Stimulated activated CD4-positive, alpha-beta T cell treated with anti-CD3 and anti-CD28 coated beads, Interleukin-12 subunit alpha, Interleukin-12 subunit beta, amount 100 ng/mL, for 4 hours (primary cell): ENCODE data around the gene SLC9A7.
"Not testable (repeated sequence)": the region's sequence is repeated elsewhere in the genome, so short reads cannot be mapped to it uniquely, and the experiment has no call there.

Source experiments
- DNase-seq: peaks from one replicate; pipeline ENCODE4 v3.0.0-alpha.2; 2020

Gene SLC9A7

DNA sequence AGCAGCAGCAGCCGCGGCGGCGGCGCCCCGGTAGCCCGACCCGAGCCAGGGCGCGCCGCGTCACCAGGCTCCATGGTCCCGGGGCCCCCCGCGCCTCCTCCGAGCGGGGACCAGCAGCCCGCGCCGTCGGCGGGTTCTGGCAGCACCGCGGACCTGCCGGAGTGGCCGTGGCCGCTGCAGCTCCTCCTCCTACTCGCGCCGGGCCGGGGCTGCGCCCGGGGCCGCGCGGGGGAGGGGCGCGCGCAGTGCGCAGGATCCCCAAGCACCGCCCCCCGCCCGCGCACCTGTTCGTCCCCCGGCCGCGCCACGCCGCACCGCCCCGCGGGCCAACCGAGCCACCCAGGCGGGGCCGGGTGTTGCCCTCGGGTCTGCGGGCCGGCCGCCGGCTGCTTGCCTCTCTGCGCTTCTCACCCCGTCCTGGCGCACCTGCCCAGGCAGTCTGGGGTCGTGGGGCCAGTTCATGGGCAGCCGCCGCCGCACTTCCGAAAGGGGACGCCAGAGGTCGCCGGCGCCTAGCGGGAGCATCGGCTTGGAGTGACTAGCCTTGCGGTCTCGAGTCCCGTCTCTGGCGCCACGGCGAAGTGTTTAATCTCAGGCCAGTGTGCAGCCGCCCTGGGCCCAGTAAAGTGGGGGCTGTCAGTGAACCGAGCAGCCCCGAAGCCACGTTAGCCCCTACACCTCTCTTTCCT lies at the start of gene SLC9A7:
Gene SLC9A7 (minus strand): TSS at position 163 of the 689 bp plus-strand sequence. CDS start 89 bp downstream, at position 74.
- DNase-seq, result peak; percentile 75

DNA sequence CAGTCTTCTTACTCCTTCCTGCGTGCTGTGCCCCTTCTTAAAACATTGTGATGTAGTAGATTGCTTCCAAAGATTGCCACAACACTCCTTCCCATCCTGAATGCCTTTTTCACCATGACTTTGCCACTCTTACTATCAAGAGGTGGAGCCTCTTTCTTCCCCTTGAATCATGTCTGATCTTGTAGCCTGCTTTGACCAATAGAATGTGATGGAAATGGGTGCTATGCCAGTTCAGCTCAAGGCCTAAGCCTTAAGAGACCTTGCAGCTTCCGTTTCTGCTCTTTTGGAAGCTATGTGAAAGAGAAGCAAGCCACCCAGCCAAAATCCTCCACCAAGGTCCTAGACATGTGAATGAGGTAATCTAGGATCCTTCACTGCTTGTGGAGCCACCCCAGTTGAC lies 46.4 kb upstream of the SLC9A7 start:
- DNase-seq, result no peak

DNA sequence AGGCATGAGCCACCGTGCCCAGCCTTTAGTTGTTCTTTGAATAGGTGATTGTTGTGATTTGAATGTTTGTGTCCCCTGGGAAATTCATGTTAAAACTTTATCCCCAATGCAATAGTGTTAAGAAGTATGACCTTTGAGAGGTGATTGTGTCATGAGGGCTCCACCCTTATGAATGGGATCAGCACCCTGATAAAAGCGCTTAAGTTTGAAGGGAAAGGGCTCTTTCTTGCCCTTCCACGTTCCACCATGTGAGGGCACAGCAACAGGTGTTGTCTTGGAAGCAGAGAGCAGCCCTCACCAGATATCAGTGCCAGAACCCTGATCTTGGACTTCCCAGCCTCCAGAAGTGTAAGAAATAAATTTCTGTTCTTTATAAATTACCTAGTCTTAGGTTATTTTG lies 44.2 kb upstream of the SLC9A7 start:
- no peak for DNase-seq

DNA sequence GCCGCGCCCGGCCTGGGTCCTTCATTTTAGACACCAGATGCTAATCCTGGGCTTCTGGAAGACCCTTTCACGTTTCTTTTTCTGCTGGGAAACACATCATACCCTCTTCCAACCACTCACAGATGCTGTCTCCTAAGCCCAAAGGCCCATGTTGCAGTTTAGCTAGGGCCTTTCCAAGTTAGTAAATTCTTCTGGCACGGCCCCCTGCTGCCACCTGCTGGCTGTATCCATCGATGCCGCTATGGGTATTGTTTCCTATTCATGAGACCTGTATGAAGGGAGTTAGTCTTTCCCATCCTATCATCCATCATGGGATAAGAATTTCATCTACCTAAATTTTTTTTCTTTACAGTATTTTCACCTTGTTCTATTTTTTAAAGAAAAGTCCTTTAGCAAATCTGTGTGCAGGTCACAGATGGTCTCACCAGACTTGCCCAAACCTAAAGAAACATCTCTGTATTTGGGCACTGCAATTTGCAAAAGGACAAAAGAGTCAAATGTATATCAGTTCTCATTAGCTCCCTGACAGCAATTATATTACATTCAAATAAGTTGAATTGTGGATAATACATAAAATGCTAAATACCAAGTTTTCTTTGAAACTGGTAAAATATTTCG lies 37.8 kb upstream of the SLC9A7 start:
- peak; percentile 69 for DNase-seq

DNA sequence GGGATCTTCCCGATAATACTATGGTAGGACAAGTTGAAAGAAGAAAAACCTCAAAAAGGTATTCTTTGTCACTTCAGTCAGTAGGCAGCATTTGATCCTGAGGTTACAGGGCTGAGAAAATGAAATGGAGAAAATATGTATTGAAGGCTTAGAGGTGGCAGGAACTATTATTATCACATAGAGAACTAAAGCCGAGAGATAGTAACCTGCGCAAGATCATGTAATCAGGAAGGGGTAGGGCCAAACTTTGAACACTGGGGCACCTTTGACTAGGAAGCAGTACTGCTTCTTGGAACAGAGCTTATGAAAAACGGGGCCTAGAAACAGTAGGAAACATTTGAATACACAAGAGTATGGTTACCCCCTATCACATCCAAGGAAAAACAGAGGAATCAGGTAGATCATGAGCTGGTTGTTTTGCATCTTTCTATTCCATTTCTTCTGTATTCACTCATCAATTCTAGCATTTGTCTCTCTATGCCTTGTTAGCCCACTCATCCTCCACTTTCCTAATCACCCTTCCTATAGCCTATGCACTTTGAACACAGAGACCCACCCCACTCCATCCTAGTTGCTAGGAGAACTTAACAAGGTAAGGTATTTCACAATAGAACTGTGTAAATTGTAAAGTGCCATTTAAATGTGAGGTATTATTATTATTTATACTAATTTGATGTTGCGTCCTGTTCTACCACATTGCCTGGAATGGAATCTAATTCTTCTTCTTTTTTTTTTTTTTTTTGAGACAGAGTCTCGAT lies 34.6 kb upstream of the SLC9A7 start:
- no peak for DNase-seq

DNA sequence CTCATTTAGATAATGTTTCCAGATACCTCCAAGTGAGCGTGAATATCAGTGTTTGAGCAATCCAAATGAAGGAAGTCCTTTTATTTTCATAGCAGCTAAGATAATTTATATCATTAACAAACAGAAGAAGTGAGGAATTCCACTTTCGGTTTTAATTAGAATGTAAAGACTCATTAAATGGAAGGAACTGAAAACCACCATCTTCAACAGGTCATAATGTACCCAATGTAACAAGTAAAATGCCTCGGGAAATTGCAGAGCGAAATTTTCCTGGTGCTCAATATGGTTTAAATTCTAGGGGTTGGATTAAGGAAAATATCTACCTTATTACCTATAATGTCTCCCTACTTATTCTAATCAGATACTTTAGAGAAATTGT lies 33.9 kb upstream of the SLC9A7 start:
- DNase-seq, result no peak

DNA sequence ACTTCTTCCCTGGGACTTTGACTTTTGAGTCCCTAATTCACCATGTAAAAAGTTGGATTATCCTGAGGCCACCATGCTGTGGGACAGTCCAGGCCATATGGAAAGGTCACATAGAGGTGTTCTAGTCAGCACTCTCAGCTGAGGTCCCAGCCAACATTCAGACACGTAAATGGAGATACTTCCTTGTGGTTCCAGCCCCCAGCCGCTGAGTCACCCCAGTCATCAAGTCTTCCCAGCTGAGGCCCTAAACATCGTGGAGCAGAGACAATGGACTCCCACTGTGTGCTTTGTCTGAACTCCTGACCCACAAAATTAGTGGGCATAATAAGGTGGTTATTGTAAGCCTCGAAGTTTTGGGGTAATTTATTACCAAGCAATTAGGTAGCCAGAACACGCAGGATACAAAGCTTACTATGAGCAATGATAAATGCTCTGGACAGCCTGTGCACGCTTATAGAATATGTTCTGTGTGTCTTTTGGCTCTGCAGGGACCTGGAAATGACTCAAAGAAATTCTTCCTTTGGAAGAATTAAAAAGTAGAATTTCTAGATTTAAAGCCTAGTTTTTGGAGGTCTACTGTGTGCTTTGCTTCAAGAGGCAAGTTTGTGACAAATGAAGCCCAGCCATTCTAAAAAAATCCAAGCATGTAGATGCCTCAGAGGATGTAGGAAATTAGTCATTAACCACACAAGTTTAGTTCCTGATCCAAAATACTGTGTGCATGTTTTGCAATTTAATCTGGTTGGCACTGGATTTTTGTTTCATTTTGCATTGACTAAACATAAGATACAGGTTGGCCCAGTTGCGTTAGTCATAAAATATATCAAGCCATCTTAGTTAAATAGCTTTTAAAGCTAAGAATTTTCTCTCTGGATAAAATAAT lies 33.2 kb upstream of the SLC9A7 start:
- no peak for DNase-seq

DNA sequence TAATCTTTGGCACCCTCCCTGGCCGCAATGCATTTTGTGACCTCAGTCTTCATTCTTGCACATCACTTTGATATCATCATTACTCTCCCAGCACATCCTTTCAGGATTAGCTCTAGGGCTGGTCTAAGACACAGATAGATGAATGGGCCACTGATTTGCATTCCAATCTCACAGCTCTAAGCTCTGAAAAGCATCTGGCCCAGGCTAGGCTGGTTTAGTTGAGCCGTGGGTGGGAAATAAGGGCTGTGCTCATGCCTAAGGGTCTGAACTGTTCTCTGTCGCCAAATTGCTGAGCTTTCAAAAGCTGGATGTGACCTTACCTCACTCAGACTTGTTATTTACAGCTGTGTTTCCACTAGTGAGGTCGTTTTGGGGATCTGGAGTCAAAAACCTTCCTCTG lies 30.0 kb upstream of the SLC9A7 start:
- DNase-seq, result no peak

DNA sequence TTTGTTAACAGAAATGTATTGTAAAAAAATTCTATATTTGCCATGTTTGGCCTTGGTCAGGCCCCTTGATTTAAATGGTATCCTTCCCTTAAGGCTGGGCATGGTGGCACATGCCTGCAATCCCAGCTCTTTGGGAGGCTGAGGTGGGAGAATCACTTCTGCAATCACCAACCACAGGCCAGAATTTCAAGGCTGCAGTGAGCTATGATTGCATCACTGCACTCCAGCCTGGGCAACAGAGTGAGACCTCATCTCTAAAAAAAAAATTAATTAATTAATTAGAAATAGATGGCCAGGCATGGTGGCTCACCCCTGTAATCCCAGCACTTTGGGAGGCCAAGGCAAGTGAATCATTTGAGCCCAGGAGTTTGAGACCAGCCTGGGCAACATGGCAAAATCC lies 25.5 kb upstream of the SLC9A7 start:
- DNase-seq, result not testable (repeated sequence)

DNA sequence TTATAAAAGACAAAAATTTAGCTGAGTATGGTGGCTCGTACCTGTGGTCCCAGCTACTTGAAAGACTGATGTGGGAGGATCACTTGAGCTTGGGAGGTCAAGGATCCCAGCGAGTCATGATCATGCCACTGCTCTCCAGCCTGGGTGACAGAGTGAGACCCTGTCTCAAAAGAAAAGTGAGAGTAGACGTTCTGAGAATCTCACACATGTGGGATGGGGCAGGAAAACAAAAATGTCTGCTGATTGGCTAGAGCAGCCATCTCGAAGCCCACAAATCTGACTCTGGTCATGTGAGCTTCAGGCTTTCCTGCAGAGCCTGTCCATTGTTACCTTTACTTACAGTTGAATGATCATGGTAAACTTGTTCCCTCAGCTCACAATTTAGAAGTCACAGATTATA lies 23.1 kb upstream of the SLC9A7 start:
- no peak for DNase-seq

DNA sequence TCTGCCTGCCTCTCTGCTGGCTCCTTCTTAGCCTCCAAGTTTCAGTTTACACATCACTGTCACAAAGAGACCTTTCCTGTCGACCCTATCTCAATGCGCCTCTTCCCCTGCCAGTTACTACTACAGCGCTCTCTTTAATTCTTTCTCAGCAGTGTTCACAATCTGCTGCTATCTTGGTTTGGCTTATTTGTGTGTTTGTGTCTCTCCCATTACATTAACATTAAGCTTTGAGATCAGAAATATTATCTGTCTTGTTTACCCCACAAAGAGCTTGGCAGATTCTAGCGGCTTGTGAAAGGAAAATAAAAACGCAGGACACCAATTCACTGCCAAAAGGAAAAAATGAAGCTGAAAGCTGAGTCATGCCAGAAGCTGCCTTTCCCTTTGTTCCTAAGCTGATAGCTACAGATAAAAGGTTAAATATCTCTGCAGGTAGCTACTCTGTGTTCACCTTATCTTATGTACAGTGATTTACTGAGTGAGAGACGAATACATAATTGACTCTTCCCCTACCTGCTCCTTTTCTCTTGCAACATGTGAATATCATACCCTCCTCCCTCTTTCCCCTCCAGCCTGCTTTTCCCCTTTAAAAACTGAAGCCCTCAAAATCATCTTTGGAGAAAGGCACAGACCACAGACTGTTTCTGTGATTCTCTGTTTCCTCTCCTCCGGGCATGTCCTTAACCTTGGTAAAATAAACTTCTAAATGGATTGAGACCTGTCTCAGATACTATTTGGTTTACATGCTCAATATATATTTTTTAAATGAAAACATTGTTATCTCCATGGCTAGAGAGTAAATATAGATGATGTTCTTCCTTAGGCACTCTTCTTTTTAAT lies 19.3 kb upstream of the SLC9A7 start:
- DNase-seq, result no peak

DNA sequence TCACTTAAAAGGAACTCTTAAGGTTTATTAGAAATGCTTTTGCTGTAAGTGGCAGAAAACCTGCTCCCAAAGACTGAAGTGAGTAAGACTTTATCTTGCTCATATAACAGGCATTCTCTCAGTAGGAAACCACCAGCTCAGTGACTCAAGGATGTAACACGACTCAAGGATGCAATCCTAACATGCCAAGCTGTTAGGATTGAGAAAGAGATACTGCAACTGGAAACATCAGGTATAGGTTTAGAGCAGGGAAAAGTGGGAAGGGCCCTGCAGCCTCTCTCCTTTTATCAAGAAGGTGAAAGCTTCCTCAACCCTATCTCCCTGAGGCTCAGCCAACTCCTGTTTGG lies 11.9 kb upstream of the SLC9A7 start:
- no peak for DNase-seq

DNA sequence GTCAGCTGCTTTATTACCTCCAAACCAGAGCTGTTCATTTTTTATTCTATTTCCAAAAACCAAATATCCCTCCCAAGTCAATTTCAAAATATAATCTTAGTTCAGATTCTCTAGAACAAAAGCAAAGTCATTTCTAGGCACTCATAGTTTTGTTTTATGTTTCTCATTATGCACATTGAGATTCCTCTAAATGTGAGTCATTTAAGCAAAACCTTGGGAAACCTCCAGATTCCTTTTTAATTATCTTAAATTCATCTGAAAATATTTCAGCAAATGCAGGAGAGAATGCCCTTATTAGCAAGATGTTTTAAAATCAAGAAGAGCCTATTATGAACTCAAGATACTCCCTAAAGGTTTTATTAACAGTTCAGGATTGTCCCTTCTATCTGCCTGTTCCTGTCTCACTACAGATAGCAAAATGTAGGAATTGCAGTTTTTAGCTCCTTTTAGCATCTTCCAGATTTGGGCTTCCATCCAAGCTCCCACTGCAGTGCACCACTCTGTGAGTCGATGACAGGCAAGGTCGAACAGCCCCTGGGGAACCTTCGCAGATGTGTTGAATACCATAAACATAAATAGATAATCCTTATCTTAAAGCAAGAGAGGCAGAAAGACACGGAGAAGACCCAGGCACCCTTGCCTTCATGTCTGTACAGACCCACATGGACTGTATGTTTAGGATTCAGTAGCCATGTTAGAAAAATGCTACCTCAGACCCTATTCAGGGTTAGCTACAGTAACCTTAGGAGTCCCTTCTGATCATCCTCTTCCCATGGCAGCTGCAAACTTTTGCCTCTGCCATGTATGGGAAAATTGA lies 11.3 kb upstream of the SLC9A7 start:
- DNase-seq, result no peak

DNA sequence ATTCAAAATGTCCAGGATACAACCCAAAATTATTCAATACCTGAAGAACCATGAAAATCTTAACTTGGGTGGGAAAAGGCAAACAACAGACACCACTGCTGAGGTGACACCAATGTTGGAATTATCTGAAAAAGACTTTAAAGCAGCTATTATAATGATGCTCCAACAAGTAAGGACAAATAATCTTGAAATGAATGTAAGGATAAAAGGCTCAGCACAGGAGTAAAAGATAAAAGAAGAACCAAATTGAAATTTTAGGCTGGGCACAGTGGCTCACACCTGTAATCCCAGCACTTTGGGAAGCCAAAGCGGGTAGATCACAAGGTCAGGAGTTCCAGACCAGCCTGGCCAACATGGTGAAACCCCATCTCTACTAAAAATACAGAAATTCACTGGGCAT lies 4.0 kb upstream of the SLC9A7 start:
- no peak for DNase-seq

DNA sequence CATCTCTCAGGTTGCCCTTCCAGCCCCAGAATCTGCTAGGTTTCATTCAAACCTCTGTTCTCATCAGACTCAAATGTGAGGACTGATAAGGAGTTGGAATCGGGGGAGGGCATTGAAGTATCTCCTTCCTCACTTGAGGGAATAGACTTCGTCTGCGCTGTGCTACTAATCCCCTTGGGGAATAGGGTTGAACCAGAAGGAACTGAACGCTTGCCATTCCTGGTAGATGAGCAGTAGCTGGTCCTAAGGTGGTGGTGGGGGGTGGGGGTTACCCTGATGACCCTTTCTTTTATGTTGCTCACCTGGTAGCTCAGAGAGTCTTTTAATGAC lies 692 bp upstream of the SLC9A7 start:
- no peak for DNase-seq

DNA sequence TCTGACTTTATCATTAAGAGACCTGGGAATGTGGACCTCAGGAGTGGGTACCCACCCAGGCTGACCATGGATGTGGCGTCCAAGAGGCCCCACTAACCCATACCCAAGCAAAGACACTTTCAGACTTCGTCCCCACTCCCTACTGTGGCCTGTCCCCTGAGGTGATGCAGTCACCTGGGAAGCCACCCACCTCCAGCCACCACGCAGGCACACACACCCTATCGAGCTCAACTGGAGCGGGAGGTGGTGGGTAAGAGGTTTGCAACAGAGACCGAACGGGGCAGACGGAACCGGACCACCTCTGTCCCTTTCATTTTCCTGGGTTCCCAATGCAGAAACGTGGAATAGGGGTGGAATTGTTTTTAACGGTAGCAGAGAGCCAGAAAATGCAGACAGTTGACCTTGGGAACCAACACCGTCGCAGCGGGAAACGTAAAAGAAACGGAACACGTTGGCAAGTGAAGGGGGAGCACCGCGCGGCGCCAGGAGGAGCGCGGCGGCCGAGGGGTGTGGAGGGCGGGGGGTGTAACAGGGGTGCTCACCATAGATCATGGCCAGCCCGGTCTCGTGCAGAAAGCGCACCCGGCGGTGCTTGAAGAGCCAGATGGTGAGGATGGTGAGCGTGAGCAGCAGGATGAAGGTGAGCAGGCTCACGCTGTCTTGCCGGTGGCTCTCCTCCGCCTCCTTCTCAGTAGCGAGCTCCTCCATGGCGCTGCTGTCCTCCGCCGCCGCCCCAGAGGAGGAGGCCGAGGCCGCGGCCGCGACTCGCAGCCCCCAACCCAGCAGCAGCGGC lies 559 bp downstream of the SLC9A7 start:
- peak; percentile 24 for DNase-seq

DNA sequence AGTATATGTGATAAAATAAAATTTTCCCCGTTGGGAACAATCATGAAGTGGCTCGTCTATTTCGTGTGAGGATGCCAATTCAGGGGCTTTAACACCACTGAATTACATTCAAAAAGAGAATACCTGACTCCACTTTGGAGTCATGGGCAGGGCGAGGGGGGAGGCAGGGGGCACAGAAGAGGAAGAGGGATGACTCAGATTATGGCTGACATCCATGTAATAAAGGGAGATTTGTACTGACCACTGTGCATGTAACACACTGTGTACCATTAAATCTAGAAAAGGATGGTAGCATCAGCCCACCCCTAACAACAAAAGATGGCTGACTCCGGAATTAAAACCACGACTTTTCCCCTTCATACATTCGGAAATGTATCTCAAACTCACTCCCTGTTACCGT lies 1.3 kb downstream of the SLC9A7 start:
- DNase-seq, result no peak

DNA sequence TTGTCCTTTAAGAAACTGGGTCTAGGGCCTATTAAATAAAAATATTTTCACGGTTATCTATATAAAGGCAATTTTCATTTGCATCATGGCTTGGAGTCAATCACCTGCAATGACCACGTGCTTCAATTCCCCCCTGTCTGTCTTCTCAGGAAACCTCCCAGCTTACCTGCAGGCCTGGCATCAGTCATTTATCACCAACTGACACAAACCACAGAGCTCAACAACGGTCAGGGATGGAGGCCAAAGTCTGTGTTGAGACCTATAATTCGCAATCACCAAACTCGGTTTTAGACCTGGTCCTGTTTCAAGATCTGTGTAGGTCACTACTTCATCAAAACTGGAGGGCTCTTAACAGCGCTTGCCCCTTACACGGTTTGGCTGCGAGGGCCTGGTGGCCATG lies 1.9 kb downstream of the SLC9A7 start:
- no peak for DNase-seq

DNA sequence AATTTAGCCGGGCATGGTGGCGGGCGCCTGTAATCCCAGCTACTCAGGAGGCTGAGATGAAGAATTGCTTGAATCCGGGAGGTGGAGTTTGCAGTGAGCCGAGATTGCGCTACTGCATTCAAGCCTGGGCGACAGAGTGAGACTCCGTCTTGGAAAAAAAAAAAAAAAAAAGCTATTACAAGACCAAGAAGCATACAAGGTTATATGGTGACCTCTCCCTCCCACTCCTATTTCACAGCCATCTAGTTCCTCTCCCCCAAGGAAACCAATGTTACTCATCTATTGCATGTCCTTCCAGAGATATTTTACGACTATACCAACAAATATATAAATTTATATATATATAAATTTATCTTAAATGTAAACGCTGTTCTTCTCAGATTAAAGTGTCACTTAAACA lies 3.2 kb downstream of the SLC9A7 start:
- no peak for DNase-seq

DNA sequence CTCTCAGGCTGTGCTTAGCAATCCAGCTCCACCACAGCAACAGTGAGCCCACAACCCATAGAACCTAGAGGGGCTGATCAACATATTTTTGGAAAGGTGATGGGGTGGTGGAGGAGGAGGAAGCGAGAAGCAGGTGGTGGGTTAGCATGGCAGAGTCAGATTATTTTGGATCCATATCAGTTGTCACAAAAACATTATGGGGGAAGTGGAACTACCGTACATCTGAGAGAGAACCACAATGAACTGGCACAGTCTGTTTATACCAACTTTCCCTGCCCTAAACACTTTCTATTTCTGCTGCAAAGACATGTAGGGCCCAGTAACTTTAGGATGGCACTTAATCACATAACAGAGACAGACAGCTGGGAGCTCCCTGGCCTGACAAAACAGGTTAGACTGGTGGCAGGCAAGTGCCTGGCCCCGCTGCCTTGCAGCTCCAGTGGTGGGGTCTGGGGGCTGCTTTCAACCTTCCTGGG lies 4.3 kb downstream of the SLC9A7 start:
- DNase-seq, result no peak

DNA sequence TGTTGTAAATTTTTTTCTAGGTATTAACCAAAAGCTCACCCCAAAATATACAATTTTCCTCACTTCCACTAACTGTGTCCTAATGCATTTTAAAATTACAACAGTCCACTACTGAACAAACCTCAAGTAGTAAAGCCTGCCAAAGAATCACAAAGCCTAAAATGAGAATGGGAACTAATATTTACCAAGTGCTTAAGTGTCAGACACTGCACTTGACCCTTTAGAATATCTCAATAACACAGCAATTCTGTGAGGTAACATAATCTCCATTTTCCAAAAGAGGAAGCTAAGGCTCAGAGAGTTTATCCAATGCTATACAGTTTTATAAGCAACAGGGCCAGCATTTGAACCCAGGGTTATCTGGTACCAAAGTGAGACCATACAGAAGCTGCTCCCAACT lies 4.9 kb downstream of the SLC9A7 start:
- no peak for DNase-seq
